Natural killer cell (primary cell): Measurements from ENCODE around the gene ABCB9. TPM values are rescaled to one million over a fixed set of nuclear protein-coding genes. Genes with fewer than 3 reads are reported as not detected.

Experiments used
- ATAC-seq, 3 donors: fragments of 150-1000 bp in 2 of 3; fragments of 200-7000 bp in 1 of 3; cut with Tn5 transposase; 1 replicate in 1 of 3; 2 replicates in 2 of 3; pipeline ENCODE4 v1.10.0; 2021; ENCODE audit warnings: mild to moderate bottlenecking in 2 of 3, moderate library complexity in 2 of 3
- DNase-seq, 2 donors: peaks; one replicate each; pipeline versions ENCODE4 v3.0.0 to v3.0.0-alpha.2; 2013 to 2021; ENCODE audit warnings: mixed read lengths in 1 of 2
- H3K27ac ChIP-seq: one replicate; pipeline ENCODE4 v1.5.1; 2013; ENCODE audit warnings: mild to moderate bottlenecking, low read length
- H3K27me3 ChIP-seq: one replicate; pipeline ENCODE4 v1.6.1; 2013; ENCODE audit warnings: low read length; ENCODE audit not compliant: control insufficient read depth, insufficient read depth
- H3K36me3 ChIP-seq: one replicate; pipeline ENCODE4 v1.6.1; 2013; ENCODE audit warnings: low read length; ENCODE audit not compliant: control insufficient read depth, insufficient read depth
- H3K4me1 ChIP-seq: one replicate; pipeline ENCODE4 v1.6.1; 2013; ENCODE audit warnings: low read length; ENCODE audit not compliant: control insufficient read depth, insufficient read depth
- H3K4me3 ChIP-seq: one replicate; pipeline ENCODE4 v1.5.1; 2013; ENCODE audit warnings: low read length
- H3K9me3 ChIP-seq: one replicate; pipeline ENCODE4 v1.6.1; 2013; ENCODE audit warnings: low read length; ENCODE audit not compliant: control insufficient read depth, insufficient read depth
- H3K27ac Mint-ChIP-seq, 2 donors: one replicate each; pipeline ENCODE4 v1.8.0; 2022; ENCODE audit warnings: mild to moderate bottlenecking in 2 of 2, mixed read lengths in 2 of 2, moderate library complexity in 1 of 2
- H3K27me3 Mint-ChIP-seq, 2 donors: one replicate each; pipeline ENCODE4 v1.8.0; 2022; ENCODE audit warnings: low read depth in 2 of 2, mixed read lengths in 2 of 2
- H3K36me3 Mint-ChIP-seq: one replicate; pipeline ENCODE4 v1.8.0; 2022; ENCODE audit warnings: mixed read lengths
- H3K4me1 Mint-ChIP-seq, 2 donors: one replicate each; pipeline ENCODE4 v1.8.0; 2022; ENCODE audit warnings: mixed read lengths in 2 of 2
- H3K4me3 Mint-ChIP-seq: one replicate; pipeline ENCODE4 v1.8.0; 2022; ENCODE audit warnings: mild to moderate bottlenecking, moderate library complexity, mixed read lengths
- H3K9me3 Mint-ChIP-seq, 2 donors: one replicate each; pipeline ENCODE4 v1.8.0; 2022; ENCODE audit warnings: mixed read lengths in 2 of 2
- WGBS: methylation state at CpG from one replicate; pipeline ENCODE4 v1.1.7; 2013; ENCODE audit warnings: missing lambda C conversion rate; ENCODE audit not compliant: insufficient coverage; 5-methylcytosine and 5-hydroxymethylcytosine counted together
- intact Hi-C: fragments of 100-400 bp; cut with micrococcal nuclease; formaldehyde crosslinking; loops from one replicate; pipeline ENCODE4 v1.14.2; 2022
- total RNA-seq, 4 donors: library from RNA; stranded (reverse); fragments of 120-200 nt in 1 of 4; gene quantifications; one replicate each; pipeline versions ENCODE4 v1.2.3 to v1.2.4, GENCODE V29; 2013 to 2022
- TF ChIP-seq, protein P1 (sequence below): fragments of 200-600 bp; IDR thresholded peaks from one replicate; pipeline ENCODE4 v1.8.0; 2022; ENCODE audit warnings: antibody characterized with exemption

ABCB9 gene
- total RNA-seq, 3 donors from 2014 or later (not counting 1 experiment from before 2014, with no cell fraction given), result 2.4 to 4.0 (median 3.3) TPM

DNA sequence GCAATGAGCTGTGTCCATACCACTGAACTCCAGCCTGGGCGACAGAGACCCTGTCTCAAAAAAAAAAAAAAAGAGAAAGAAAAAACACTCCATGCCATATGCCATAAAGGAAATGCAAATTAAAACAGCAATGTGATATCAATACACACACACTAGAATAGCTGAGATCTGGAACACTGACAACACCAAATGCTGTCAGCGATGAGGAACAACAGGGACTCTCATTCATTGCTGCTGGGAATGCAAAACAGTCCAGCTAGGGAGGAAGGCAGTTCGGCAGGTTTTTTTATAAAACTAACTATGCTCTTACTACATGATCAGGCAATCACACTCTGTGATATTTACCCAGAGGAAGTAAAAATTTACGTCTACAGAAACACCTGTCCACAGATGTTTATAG, 3.4 kb upstream of the ABCB9 start:
- TF ChIP-seq, protein P1, sequence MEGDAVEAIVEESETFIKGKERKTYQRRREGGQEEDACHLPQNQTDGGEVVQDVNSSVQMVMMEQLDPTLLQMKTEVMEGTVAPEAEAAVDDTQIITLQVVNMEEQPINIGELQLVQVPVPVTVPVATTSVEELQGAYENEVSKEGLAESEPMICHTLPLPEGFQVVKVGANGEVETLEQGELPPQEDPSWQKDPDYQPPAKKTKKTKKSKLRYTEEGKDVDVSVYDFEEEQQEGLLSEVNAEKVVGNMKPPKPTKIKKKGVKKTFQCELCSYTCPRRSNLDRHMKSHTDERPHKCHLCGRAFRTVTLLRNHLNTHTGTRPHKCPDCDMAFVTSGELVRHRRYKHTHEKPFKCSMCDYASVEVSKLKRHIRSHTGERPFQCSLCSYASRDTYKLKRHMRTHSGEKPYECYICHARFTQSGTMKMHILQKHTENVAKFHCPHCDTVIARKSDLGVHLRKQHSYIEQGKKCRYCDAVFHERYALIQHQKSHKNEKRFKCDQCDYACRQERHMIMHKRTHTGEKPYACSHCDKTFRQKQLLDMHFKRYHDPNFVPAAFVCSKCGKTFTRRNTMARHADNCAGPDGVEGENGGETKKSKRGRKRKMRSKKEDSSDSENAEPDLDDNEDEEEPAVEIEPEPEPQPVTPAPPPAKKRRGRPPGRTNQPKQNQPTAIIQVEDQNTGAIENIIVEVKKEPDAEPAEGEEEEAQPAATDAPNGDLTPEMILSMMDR, result no peak
- WGBS, result 78% methylated on average over 3 of the region's 4 CpGs
- Mint-ChIP-seq H3K4me1 (peaks cover 8 to 13% of the 10 kb centered on the region in 2 donors), H3K36me3 (no peaks in the 10 kb centered on the region), H3K27ac (no peak overlapping the region), H3K9me3 (no peaks in the 10 kb centered on the region), H3K4me3 (no peak overlapping the region), H3K27me3 (no peaks in the 10 kb centered on the region)
- DNase-seq (no peak), ATAC-seq (no peak)
- Histone ChIP-seq H3K4me1 (peaks cover 25% of the 10 kb centered on the region), H3K36me3 (no peaks in the 10 kb centered on the region), H3K4me3 (no peak overlapping the region), H3K27ac (no peak overlapping the region), H3K27me3 (no peaks in the 10 kb centered on the region), H3K9me3 (no peaks in the 10 kb centered on the region)
- intact Hi-C loops, result no loop called here

DNA sequence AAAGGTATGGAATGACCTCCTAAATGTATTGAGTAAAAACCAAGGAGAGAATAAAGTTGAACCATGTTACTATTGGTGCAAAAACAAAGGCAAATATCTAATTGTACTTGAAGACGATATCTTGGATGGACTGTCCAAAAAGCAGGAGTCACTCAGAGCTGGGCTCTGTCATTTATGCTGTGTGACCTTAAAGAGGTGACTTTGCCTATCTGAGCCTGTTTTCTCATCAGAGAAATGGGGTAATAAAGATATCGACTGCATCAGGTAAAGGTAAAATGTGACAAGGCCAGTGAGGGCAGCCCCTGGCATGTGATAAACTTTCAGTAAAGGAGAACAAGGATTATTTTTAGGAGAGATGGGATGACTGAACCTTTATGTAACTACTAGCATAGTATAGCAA, 1.8 kb upstream of the ABCB9 start:
- no peak overlapping the region for H3K27ac ChIP-seq
- no peak for ATAC-seq
- peaks cover 4 to 7% of the 10 kb centered on the region in 2 donors for H3K4me1 Mint-ChIP-seq
- H3K36me3 ChIP-seq, result no peaks in the 10 kb centered on the region
- H3K36me3 Mint-ChIP-seq, result no peaks in the 10 kb centered on the region
- TF ChIP-seq, protein P1, result no peak
- H3K27ac Mint-ChIP-seq, result no peak overlapping the region
- no peak overlapping the region for H3K4me3 Mint-ChIP-seq
- 98% methylated on average over 2 of the region's 2 CpGs for WGBS
- H3K4me1 ChIP-seq, result peaks cover 16% of the 10 kb centered on the region
- no peaks in the 10 kb centered on the region for H3K27me3 ChIP-seq
- no peaks in the 10 kb centered on the region for H3K9me3 ChIP-seq
- H3K4me3 ChIP-seq, result no peak overlapping the region
- no peak for DNase-seq
- H3K27me3 Mint-ChIP-seq, result no peaks in the 10 kb centered on the region
- intact Hi-C loops, result no loop called here
- no peaks in the 10 kb centered on the region for H3K9me3 Mint-ChIP-seq

DNA sequence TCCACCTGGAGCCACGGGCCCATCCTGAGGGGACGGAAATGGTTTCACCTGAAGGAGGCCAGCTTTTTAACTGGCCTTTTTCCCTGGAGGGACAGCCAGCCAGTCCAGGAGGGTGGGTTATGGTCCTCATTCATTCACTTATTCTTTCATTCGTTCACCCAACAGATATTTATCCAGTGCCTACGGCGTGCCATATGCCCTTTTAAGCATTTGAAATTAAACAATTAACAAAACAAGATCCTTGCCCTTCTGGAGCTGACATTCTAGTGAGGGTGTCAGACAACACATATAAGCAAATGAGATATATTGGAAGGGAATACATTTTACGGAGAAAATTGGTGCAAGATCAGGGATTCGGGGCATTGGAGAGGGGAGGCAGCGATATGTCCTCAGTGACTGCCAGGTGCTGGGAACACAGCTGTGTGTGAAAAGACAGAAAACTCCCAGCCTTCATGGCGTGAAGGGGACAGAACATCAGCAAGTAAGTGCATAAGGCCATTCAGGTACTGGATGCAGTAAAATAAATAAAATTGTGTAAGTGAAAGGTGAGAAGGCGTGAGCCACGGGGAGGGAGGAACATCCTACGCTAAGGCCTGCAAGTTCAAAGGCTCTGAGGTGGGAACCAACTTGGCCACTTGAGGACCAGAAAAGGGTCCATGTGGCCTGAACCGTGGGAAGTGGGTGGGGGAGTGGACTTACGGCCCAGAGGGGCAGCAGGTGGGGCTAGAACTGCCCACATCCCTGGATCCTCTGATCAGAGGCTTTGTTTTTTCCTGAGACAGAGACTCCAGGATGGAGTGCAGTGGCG, 684 bp upstream of the ABCB9 start:
- Histone ChIP-seq H3K27me3 (no peaks in the 10 kb centered on the region), H3K36me3 (no peaks in the 10 kb centered on the region), H3K4me1 (peaks cover 16% of the 10 kb centered on the region), H3K9me3 (no peaks in the 10 kb centered on the region), H3K4me3 (no peak overlapping the region), H3K27ac (peak overlapping the region; percentile 39)
- TF ChIP-seq, protein P1, result no peak
- Mint-ChIP-seq H3K27me3 (no peaks in the 10 kb centered on the region), H3K4me3 (peak overlapping the region; percentile 45), H3K27ac (peak overlapping the region in 1 of 2 donors; percentile 65), H3K9me3 (no peaks in the 10 kb centered on the region), H3K4me1 (peaks cover 4 to 7% of the 10 kb centered on the region in 2 donors), H3K36me3 (no peaks in the 10 kb centered on the region)
- DNase-seq (no peak), ATAC-seq (no peak)
- intact Hi-C loops, result no loop called here
- WGBS, result 67% methylated on average over 13 of the region's 15 CpGs

DNA sequence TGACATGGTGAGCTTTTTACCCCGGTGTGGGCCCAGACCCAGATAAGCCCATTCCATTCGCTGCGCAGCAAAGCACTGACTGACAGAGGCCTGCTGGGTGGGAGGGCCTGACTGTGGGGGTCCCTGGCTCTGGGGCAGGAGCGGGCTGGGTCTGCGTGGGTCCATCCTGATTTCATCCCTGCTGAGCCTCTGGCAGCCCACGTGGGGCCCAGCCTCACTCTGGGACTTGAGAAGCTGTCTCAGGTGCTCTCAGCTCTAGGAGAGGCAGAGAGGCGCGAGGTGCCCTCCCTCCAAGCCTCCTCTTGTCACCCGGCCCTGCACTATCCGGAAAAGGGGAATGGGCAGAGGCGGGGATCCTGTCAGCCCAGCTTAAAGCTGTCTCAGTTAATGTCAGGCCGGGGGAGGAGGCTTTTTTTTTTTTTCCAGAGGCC, 927 bp downstream of the ABCB9 start:
- no peaks in the 10 kb centered on the region for H3K9me3 ChIP-seq
- H3K36me3 Mint-ChIP-seq, result no peaks in the 10 kb centered on the region
- no peak overlapping the region for H3K27ac ChIP-seq
- no peaks in the 10 kb centered on the region for H3K27me3 Mint-ChIP-seq
- H3K4me3 Mint-ChIP-seq, result peak overlapping the region; percentile 35
- intact Hi-C loops, result no loop called here
- no peak for DNase-seq
- peaks cover 16% of the 10 kb centered on the region for H3K4me1 ChIP-seq
- peaks cover 4 to 7% of the 10 kb centered on the region in 2 donors for H3K4me1 Mint-ChIP-seq
- no peak overlapping the region for H3K4me3 ChIP-seq
- H3K36me3 ChIP-seq, result no peaks in the 10 kb centered on the region
- 85% methylated on average over 12 of the region's 12 CpGs for WGBS
- H3K27ac Mint-ChIP-seq, result no peak overlapping the region
- TF ChIP-seq, protein P1, result no peak
- no peaks in the 10 kb centered on the region for H3K27me3 ChIP-seq
- H3K9me3 Mint-ChIP-seq, result no peaks in the 10 kb centered on the region
- ATAC-seq, result no peak
